Testis (tissue), 3 donors: Measurements from ENCODE around the gene ERF. TPM values are rescaled to one million over a fixed set of nuclear protein-coding genes. Genes with fewer than 3 reads are reported as not detected.

ENCODE experiments used
- DNase-seq: peaks from one replicate; pipeline ENCODE4 v3.0.0-alpha.2; 2019
- H3K27ac ChIP-seq, 2 donors: fragments of 200-600 bp; sonication (generic); one replicate each; pipeline ENCODE4 v1.5.1; 2019
- H3K27me3 ChIP-seq: fragments of 200-600 bp; sonication (generic); one replicate; pipeline ENCODE4 v1.5.1; 2019
- H3K36me3 ChIP-seq: fragments of 200-600 bp; sonication (generic); one replicate; pipeline ENCODE4 v1.5.1; 2017; ENCODE audit warnings: low read depth; ENCODE audit errors: missing control alignments
- H3K4me1 ChIP-seq: fragments of 200-600 bp; sonication (generic); one replicate; pipeline ENCODE4 v1.5.1; 2019
- H3K4me3 ChIP-seq, 2 donors: fragments of 200-600 bp; sonication (generic); one replicate each; pipeline ENCODE4 v1.5.1; 2017 to 2019
- H3K9me3 ChIP-seq: fragments of 200-600 bp; sonication (generic); one replicate; pipeline ENCODE4 v1.5.1; 2017
- POLR2A ChIP-seq: fragments of 450-650 bp; IDR thresholded peaks from one replicate; pipeline ENCODE4 v1.6.1; 2017; ENCODE audit warnings: antibody characterized with exemption, mild to moderate bottlenecking, moderate library complexity
- WGBS, 2 donors: methylation state at CpG; one replicate each; pipeline ENCODE4 v1.1.5; 2018; 5-methylcytosine and 5-hydroxymethylcytosine counted together
- intact Hi-C: fragments of 100-400 bp; cut with DNase I; formaldehyde crosslinking; loops from one replicate; pipeline ENCODE4 v1.15.1; 2023; ENCODE audit warnings: low total_unique reads
- polyA plus RNA-seq: library from polyadenylated mRNA; stranded (reverse); fragments of 350-450 nt; fragmentation: Illumina TruSeq; extraction: RNeasy Lipid Tissue Mini Kit (QIAGEN cat#74804); gene quantifications from one replicate; pipeline ENCODE4 v1.2.3, GENCODE V29; 2014; ENCODE audit warnings: low read depth, low replicate concordance; ENCODE audit not compliant: insufficient read depth
- total RNA-seq, 2 donors: library from RNA; depleted of rRNA; stranded (reverse); fragments of >200 nt; gene quantifications; one replicate each; pipeline ENCODE4 v1.2.3, GENCODE V29; 2016
- TF ChIP-seq, protein P1 (sequence below), 3 experiments: fragments of 450-650 bp in 2 of 3; fragments of 200-600 bp in 1 of 3; sonication (generic) in 1 of 3; IDR thresholded peaks; one replicate each; pipeline ENCODE4 v1.5.1; 2016 to 2019; ENCODE audit warnings: antibody characterized with exemption in 3 of 3, mild to moderate bottlenecking in 2 of 3, moderate library complexity in 1 of 3

Gene ERF
- total and polyA plus RNA-seq, 3 donors from 2014 or later = 59.6 to 120 (median 85.4) TPM

DNA sequence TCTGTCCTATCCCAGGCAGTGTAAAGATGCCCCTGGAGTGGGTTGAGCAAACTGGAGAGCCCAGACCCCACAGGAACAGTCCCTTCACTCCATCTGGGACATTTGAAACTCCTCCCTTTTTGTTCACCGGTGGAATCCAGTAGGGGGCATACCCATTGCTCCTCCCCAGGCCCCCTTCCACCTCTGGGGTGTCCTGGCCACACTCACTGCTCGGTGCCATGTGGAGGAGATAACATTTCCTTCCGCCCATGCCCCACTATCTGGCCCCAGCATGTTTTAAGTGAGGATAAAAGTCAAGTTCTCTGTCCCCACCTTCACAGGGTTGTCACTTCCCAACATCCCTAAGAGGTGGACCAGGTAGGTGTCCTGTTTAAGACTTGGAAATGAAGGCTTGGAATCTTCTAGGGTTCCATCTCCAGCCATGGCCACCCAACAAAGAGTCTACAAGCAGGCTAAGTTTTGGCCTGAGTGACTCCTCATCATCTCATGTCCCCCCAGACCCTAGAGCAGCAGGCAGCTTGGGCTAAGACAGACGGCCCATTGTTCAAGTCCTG is 25.6 kb downstream of the ERF start:
- DNase-seq = no peak
- Histone ChIP-seq H3K36me3 (no peaks in the 10 kb centered on the region), H3K4me3 (no peak overlapping the region), H3K4me1 (peaks cover 4% of the 10 kb centered on the region), H3K27me3 (no peaks in the 10 kb centered on the region), H3K9me3 (no peaks in the 10 kb centered on the region), H3K27ac (no peak overlapping the region)
- TF ChIP-seq, protein P1, sequence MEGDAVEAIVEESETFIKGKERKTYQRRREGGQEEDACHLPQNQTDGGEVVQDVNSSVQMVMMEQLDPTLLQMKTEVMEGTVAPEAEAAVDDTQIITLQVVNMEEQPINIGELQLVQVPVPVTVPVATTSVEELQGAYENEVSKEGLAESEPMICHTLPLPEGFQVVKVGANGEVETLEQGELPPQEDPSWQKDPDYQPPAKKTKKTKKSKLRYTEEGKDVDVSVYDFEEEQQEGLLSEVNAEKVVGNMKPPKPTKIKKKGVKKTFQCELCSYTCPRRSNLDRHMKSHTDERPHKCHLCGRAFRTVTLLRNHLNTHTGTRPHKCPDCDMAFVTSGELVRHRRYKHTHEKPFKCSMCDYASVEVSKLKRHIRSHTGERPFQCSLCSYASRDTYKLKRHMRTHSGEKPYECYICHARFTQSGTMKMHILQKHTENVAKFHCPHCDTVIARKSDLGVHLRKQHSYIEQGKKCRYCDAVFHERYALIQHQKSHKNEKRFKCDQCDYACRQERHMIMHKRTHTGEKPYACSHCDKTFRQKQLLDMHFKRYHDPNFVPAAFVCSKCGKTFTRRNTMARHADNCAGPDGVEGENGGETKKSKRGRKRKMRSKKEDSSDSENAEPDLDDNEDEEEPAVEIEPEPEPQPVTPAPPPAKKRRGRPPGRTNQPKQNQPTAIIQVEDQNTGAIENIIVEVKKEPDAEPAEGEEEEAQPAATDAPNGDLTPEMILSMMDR (IDR thresholded peaks at IDR 0.05) = no peak
- WGBS, 2 donors = 70 to 74% methylated on average over 4 of the region's 4 CpGs
- intact Hi-C loops = no loop called here

DNA sequence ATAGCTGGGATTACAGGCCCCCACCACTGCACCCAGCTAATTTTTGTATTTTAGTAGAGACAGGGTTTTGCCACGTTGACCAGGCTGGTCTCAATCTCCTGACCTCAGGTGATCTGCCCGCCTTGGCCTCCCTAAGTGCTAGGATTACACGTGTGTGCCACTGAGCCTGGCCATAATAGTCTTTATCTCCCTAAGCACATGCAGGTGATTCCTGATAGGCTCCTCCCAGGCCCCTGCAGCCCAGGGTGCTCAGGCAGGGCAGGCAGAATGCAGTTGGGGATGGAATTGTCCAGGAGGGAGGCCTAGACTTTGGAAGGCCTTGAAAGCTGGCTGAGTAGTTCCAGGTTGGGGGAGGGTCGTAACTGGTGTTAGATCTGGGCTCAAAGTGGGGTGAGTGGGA is 26.3 kb downstream of the ERF start:
- no peak for DNase-seq
- no peaks in the 10 kb centered on the region for H3K36me3 ChIP-seq
- WGBS, 2 donors = 74 to 78% methylated on average over 4 of the region's 4 CpGs

DNA sequence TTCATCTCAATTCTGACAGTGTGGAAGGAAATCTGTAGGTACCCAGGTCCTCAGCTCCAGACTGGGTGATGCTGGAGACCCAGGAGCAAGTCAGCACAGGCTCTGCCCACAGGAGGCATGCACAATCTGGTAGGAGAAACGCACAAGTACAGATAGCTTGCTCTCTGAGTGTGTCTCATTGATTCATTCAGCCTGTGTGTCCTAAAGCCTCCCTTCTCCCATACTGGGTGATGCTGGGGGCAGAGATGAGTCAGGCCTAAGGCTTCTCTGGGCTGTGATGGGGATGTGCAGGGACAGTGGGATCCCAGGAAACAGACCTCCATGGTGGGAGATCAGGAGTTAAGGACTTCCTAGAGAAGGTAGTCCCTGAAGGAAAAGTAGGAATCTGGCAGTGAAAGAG is 28.0 kb downstream of the ERF start:
- TF ChIP-seq, protein P1 (IDR thresholded peaks at IDR 0.05) = no peak
- TF ChIP-seq POLR2A = no peak
- H3K27me3 ChIP-seq = no peaks in the 10 kb centered on the region
- intact Hi-C loops = no loop called here
- H3K27ac ChIP-seq = no peak overlapping the region
- no peaks in the 10 kb centered on the region for H3K36me3 ChIP-seq
- H3K4me3 ChIP-seq = no peak overlapping the region
- no peaks in the 10 kb centered on the region for H3K4me1 ChIP-seq
- WGBS, 2 donors = 88 to 100% methylated on average over 1 of the region's 1 CpG
- DNase-seq = no peak
- H3K9me3 ChIP-seq = no peaks in the 10 kb centered on the region

More for the DNA sequence above, 26.3 kb downstream of the ERF start:
- Histone ChIP-seq H3K4me3 (no peak overlapping the region), H3K9me3 (no peaks in the 10 kb centered on the region), H3K4me1 (peaks cover 1% of the 10 kb centered on the region), H3K27me3 (no peaks in the 10 kb centered on the region), H3K27ac (no peak overlapping the region)
- intact Hi-C loops = no loop called here
- TF ChIP-seq, protein P1 (IDR thresholded peaks at IDR 0.05) = no peak
- no peak for TF ChIP-seq POLR2A

DNA sequence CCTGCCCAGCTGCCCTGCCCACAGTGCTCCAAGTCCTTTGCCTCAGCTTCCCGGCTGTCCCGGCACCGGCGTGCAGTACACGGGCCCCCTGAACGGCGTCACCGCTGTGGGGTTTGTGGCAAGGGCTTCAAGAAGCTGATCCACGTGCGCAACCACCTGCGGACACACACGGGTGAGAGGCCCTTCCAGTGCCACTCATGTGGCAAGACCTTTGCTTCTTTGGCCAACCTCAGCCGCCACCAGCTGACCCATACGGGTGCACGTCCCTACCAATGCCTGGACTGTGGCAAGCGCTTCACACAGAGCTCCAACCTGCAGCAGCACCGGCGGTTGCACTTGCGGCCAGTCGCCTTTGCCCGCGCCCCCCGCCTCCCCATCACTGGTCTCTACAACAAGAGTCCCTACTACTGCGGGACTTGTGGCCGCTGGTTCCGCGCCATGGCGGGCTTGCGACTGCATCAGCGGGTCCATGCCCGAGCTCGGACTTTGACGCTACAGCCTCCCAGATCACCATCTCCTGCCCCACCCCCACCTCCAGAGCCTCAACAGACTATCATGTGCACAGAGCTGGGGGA is 29.1 kb downstream of the ERF start:
- Histone ChIP-seq H3K4me1 (peaks cover 7% of the 10 kb centered on the region), H3K27ac (no peak overlapping the region), H3K9me3 (no peaks in the 10 kb centered on the region), H3K36me3 (no peaks in the 10 kb centered on the region), H3K4me3 (no peak overlapping the region), H3K27me3 (no peaks in the 10 kb centered on the region)
- WGBS, 2 donors = 95 to 99% methylated on average over 31 to 33 of the region's 33 CpGs
- DNase-seq = no peak
- no peak for TF ChIP-seq POLR2A
- TF ChIP-seq, protein P1 (IDR thresholded peaks at IDR 0.05) = no peak
- intact Hi-C loops = no loop called here
